ENCODE results near the gene SLC22A7. TPM values are rescaled to one million over a fixed set of nuclear protein-coding genes. Genes with fewer than 3 reads are reported as not detected.

Gene SLC22A7
- total RNA-seq, 1 experiment from 2014 or later, result not detected

DNA sequence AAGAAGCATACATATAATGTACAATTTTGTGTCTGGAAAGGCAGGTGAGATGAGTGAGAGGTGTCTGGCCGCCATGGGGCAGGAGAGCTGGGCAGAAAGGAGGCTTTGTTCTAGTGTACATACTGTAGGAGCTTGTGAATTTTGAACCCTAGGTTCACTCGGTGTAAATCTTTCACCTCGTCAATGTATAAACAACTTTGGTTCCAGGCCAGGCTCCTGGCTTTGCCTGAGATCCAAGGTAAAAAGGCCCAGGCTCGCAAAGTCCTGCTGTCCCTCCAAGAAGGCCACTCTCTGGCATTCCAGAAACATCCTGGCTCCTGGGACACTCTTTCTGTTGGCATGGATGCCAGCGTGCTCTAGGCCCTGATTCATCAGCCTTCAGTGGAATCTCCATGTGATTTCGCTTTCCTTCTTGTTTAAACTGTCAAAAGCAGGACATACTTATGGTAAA is 7.1 kb upstream of the SLC22A7 start:
- Histone ChIP-seq H2BK5ac (ENCODE audit: insufficient read length, low read length) (no peak overlapping the region), H3K18ac (ENCODE audit: insufficient read length, low read depth, low read length) (no peak overlapping the region), H3K23me2 (ENCODE audit: insufficient read length, low read depth, low read length, poor library complexity, severe bottlenecking) (no peaks in the 10 kb centered on the region), H3K56ac (ENCODE audit: insufficient read length, low read depth, low read length) (no peak overlapping the region), H3T11ph (ENCODE audit: low read length) (no peak overlapping the region), H4K20me1 (ENCODE audit: control insufficient read depth, insufficient read depth, insufficient read length) (peaks cover 4% of the 10 kb centered on the region), H2BK120ac (ENCODE audit: low read depth, low read length, poor library complexity, severe bottlenecking) (no peak overlapping the region), H2BK15ac (ENCODE audit: low read depth, low read length) (no peak overlapping the region), H3K4me1 (ENCODE audit: insufficient read depth, low read length) (no peaks in the 10 kb centered on the region), H3K79me1 (ENCODE audit: insufficient read depth, low read depth, low read length, poor library complexity, severe bottlenecking) (no peaks in the 10 kb centered on the region), H3K9me3 (ENCODE audit: control insufficient read depth, low read depth, low read length) (no peaks in the 10 kb centered on the region), H2BK12ac (ENCODE audit: insufficient read length, low read depth, low read length) (no peak overlapping the region), H3K27me3 (ENCODE audit: insufficient read depth, low read length) (no peaks in the 10 kb centered on the region), H3K9ac (ENCODE audit: extremely low read depth, insufficient read length, low read length) (no peak overlapping the region), H3K79me2 (ENCODE audit: insufficient read depth, low read length) (no peaks in the 10 kb centered on the region), H4K91ac (ENCODE audit: insufficient read length, low read depth, low read length) (no peak overlapping the region), H3K14ac (ENCODE audit: insufficient read depth, low read length) (no peak overlapping the region), H3K23ac (ENCODE audit: insufficient read length, low read depth, low read length) (no peak overlapping the region), H3K4me2 (ENCODE audit: insufficient read depth, insufficient read length, low read length) (no peak overlapping the region), H4K5ac (ENCODE audit: insufficient read length, low read depth, low read length) (no peak overlapping the region), H2AFZ (ENCODE audit: low read length) (no peak overlapping the region), H2BK20ac (ENCODE audit: low read depth, low read length, poor library complexity, severe bottlenecking) (no peak overlapping the region), H3K4ac (ENCODE audit: low read depth, low read length) (no peak overlapping the region), H4K8ac (replicated peaks; ENCODE audit: insufficient read length, low read depth, low read length) (no peak overlapping the region), H3K27ac (ENCODE audit: insufficient read length, low read depth, low read length) (no peak overlapping the region), H2AK5ac (ENCODE audit: insufficient read length, low read length) (no peak overlapping the region)
- no peaks in the 10 kb centered on the region for H3K9me3 Mint-ChIP-seq
- peaks cover 10 to 17% of the 10 kb centered on the region in 2 experiments for H3K4me1 Mint-ChIP-seq
- TF ChIP-seq CTCF (conservative IDR thresholded peaks at IDR 0.05), result no peak
- no peak overlapping the region for H3K4me3 Mint-ChIP-seq
- DNase-seq, result no peak
- H3K36me3 Mint-ChIP-seq (ENCODE audit: insufficient read depth in 1 of 3, low read depth in 3 of 3), result no peaks in the 10 kb centered on the region
- WGBS (ENCODE audit: extremely low coverage, insufficient read length, low lambda C conversion rate), result no CpG with 5 or more reads among the region's 6 CpGs
- no peak overlapping the region for H3K27ac Mint-ChIP-seq
- peaks cover 8% of the 10 kb centered on the region for H3K27me3 Mint-ChIP-seq (ENCODE audit: low read depth)

Measured in H9 (cell line).